ENCODE data around the gene TCAP. TPM values are rescaled to one million over a fixed set of nuclear protein-coding genes. Genes with fewer than 3 reads are reported as not detected.

Gene TCAP
- total RNA-seq, 3 donors from 2014 or later (not counting 1 experiment from before 2014, with no cell fraction given), result 1.3 to 3.8 (median 2.4) TPM

DNA sequence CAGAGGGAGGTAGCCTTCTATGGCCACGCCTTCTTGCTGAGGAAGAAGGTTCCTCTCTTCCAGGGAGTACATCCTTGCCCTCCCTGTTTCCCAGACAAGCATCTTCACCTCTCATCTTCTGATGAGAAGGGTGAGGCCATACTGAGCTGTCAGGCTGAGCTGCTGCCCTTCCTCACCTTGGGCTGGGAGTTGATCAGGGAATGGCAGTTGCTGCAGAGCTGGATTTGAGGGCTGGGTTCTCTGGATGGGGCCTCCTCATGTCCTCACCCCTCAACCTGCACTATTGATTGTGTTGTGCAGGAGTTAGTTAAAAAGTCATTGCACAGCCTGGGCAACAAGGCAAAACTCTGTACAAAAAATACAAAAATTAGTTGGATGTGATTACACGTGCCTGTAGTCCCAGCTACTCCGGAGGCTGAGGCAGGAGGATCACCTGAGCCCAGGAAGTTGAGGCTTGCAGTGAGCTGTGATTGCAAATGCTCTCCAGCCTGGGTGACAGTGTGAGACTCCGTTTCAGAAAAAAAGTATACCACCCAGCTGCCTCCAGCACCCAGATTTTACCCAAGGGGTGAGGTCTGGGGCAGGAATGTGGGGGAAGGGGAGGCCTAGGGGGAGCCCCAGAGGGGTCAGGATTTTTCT, 36.8 kb downstream of the TCAP start:
- H3K4me1 ChIP-seq (ENCODE audit: control insufficient read depth, insufficient read depth, low read length), result peaks cover 35% of the 10 kb centered on the region
- peaks cover 12% of the 10 kb centered on the region for H3K27me3 ChIP-seq (ENCODE audit: control insufficient read depth, insufficient read depth, low read length)
- TF ChIP-seq, protein P1, sequence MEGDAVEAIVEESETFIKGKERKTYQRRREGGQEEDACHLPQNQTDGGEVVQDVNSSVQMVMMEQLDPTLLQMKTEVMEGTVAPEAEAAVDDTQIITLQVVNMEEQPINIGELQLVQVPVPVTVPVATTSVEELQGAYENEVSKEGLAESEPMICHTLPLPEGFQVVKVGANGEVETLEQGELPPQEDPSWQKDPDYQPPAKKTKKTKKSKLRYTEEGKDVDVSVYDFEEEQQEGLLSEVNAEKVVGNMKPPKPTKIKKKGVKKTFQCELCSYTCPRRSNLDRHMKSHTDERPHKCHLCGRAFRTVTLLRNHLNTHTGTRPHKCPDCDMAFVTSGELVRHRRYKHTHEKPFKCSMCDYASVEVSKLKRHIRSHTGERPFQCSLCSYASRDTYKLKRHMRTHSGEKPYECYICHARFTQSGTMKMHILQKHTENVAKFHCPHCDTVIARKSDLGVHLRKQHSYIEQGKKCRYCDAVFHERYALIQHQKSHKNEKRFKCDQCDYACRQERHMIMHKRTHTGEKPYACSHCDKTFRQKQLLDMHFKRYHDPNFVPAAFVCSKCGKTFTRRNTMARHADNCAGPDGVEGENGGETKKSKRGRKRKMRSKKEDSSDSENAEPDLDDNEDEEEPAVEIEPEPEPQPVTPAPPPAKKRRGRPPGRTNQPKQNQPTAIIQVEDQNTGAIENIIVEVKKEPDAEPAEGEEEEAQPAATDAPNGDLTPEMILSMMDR (IDR thresholded peaks at IDR 0.05), result no peak
- Mint-ChIP-seq H3K36me3 (no peaks in the 10 kb centered on the region), H3K27ac (peak overlapping the region in 1 of 2 donors; percentile 75), H3K4me3 (no peak overlapping the region), H3K9me3 (no peaks in the 10 kb centered on the region), H3K27me3 (ENCODE audit: low read depth in 2 of 2) (peaks cover 13 to 24% of the 10 kb centered on the region in 2 donors), H3K4me1 (peaks cover 27 to 57% of the 10 kb centered on the region in 2 donors)
- ATAC-seq (no peak), DNase-seq (no peak)
- WGBS (ENCODE audit: insufficient coverage), result 89% methylated on average over 4 of the region's 4 CpGs
- intact Hi-C loops (cut with micrococcal nuclease), result no loop called here
- no peaks in the 10 kb centered on the region for H3K36me3 ChIP-seq (ENCODE audit: control insufficient read depth, insufficient read depth, low read length)
- no peak overlapping the region for H3K27ac ChIP-seq (ENCODE audit: low read length)
- no peak overlapping the region for H3K4me3 ChIP-seq (ENCODE audit: low read length)
- H3K9me3 ChIP-seq (ENCODE audit: control insufficient read depth, insufficient read depth, low read length), result no peaks in the 10 kb centered on the region

DNA sequence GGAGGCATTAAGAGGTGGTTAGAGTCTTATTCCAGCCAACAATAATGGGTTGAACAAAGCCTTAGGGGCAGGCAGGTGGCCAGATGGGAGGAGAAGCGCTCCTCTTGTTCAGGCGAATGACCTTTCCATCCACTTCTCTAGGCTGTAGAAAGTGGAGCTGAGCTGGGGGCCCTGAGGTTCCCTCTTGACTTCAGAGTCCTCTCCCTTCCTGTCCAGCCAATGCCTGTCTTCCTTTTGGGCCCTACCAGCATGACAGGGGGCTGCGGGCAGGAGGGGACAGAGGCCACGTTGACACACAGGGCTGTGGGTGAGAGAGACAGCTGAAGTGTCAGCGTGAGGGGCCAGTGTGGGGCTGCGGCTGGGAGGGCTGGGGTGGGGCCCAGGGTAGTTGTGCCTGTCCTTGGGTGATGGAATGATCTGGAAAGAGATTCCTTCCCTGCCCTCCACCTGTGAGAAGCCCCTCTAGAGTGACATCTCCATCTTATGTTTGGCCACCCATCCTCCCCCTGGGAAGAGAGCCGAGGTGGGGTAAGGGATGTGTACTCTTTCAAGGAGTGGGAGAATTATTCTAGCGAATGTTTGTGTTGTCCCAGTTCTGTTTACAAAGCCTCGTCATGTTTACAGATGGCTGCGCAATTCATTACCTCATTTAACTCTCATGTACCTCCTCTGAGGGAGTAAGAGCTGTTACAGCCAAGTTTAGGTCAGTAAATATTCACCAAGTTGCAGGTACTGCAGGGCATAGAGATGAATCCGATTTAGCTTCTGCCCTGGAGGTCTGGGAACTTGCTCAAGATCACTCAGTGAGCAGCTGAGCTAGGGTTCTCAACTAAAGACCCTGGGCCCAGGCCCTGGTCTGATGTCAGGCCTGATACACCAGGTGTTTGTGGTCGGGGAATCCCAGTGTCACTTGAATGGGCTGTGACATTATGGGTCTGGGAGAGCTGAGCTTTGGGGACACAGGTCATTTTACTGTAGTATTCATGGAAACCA, 38.0 kb downstream of the TCAP start:
- no peak overlapping the region for H3K27ac ChIP-seq (ENCODE audit: low read length)
- no peaks in the 10 kb centered on the region for H3K36me3 ChIP-seq (ENCODE audit: control insufficient read depth, insufficient read depth, low read length)
- H3K4me1 ChIP-seq (ENCODE audit: control insufficient read depth, insufficient read depth, low read length), result peaks cover 47% of the 10 kb centered on the region
- no peak overlapping the region for H3K4me3 ChIP-seq (ENCODE audit: low read length)
- intact Hi-C loops (cut with micrococcal nuclease), result no loop called here
- DNase-seq (no peak), ATAC-seq (peak; percentile 47 to 77 (median 68))
- no peak overlapping the region for H3K4me3 Mint-ChIP-seq
- TF ChIP-seq, protein P1 (IDR thresholded peaks at IDR 0.05), result no peak
- no peaks in the 10 kb centered on the region for H3K36me3 Mint-ChIP-seq
- H3K9me3 ChIP-seq (ENCODE audit: control insufficient read depth, insufficient read depth, low read length), result no peaks in the 10 kb centered on the region
- H3K27me3 Mint-ChIP-seq (ENCODE audit: low read depth in 2 of 2), result peaks cover 13 to 22% of the 10 kb centered on the region in 2 donors
- H3K9me3 Mint-ChIP-seq, result no peaks in the 10 kb centered on the region
- peaks cover 40 to 70% of the 10 kb centered on the region in 2 donors for H3K4me1 Mint-ChIP-seq
- 74% methylated on average over 11 of the region's 12 CpGs for WGBS (ENCODE audit: insufficient coverage)
- peaks cover 12% of the 10 kb centered on the region for H3K27me3 ChIP-seq (ENCODE audit: control insufficient read depth, insufficient read depth, low read length)
- peak overlapping the region; percentile 45 to 75 for H3K27ac Mint-ChIP-seq

DNA sequence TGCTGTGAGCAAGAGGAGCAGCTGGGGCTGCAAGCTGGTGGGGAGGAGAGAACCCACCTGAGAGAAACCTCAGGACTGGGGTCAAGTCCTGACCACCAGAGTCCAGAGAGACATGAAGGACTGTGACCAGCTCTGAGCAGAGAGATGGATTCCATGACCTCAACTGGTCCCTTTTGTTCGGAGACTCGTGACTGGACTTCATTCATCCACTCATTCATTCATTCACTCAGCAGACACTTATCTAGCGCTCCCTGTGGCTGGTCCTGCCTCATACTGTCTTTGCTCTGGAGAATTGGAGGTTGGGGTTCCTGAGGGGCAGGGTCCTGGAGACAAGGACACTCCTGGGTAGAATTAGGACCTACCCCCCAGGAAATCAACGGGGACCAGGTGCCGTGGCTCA, 38.8 kb downstream of the TCAP start:
- WGBS (ENCODE audit: insufficient coverage), result 94% methylated on average over 5 of the region's 5 CpGs
- Mint-ChIP-seq H3K4me1 (peaks cover 47 to 77% of the 10 kb centered on the region in 2 donors), H3K4me3 (no peak overlapping the region), H3K27me3 (ENCODE audit: low read depth in 2 of 2) (peaks cover 10 to 19% of the 10 kb centered on the region in 2 donors), H3K36me3 (no peaks in the 10 kb centered on the region), H3K9me3 (no peaks in the 10 kb centered on the region), H3K27ac (peak overlapping the region; percentile 45 to 75)
- Histone ChIP-seq H3K9me3 (ENCODE audit: control insufficient read depth, insufficient read depth, low read length) (no peaks in the 10 kb centered on the region), H3K27ac (ENCODE audit: low read length) (no peak overlapping the region), H3K4me1 (ENCODE audit: control insufficient read depth, insufficient read depth, low read length) (peaks cover 55% of the 10 kb centered on the region), H3K36me3 (ENCODE audit: control insufficient read depth, insufficient read depth, low read length) (no peaks in the 10 kb centered on the region), H3K4me3 (ENCODE audit: low read length) (no peak overlapping the region), H3K27me3 (ENCODE audit: control insufficient read depth, insufficient read depth, low read length) (peaks cover 12% of the 10 kb centered on the region)
- TF ChIP-seq, protein P1 (IDR thresholded peaks at IDR 0.05), result no peak
- ATAC-seq (no peak), DNase-seq (no peak)
- intact Hi-C loops (cut with micrococcal nuclease), result no loop called here

Measured in natural killer cell (primary cell).